ENCODE results near the gene PPP1R1B. TPM values are rescaled to one million over a fixed set of nuclear protein-coding genes. Genes with fewer than 3 reads are reported as not detected.

Gene PPP1R1B
- 0.91 TPM in 1 of 2 replicates, not detected in the other for total RNA-seq

GRCh38 chr17:39626171-39627046 lies at the start of gene PPP1R1B:
TSS of gene PPP1R1B (plus strand) at chr17:39626952. CDS start at chr17:39627393, 441 bp downstream.

GRCh38 chr17:39607851-39608130 lies 19.0 kb upstream of the PPP1R1B start, which contains the start of gene NEUROD2:
TSS of gene NEUROD2 (minus strand) at chr17:39607920. CDS start at chr17:39606599, 1,321 bp downstream.

GRCh38 chr17:39636927-39637736 lies 10.4 kb downstream of the PPP1R1B start, which contains the start of gene STARD3:
TSS of gene STARD3 (plus strand) at chr17:39637144. CDS start at chr17:39653532, 16,388 bp downstream.

GRCh38 chr17:39664581-39665561 lies 38.1 kb downstream of the PPP1R1B start, which contains the start of gene TCAP:
TSS of gene TCAP (plus strand) at chr17:39665349. CDS start at chr17:39665360, 11 bp downstream.

GRCh38 chr17:39667945-39668924 lies 41.5 kb downstream of the PPP1R1B start, which contains the start of gene PNMT:
TSS of gene PNMT (plus strand) at chr17:39668453. CDS start at chr17:39668476, 23 bp downstream.

Other genes starting within 250 kb of the PPP1R1B start
- gene FBXL20, start 225.3 kb upstream of the PPP1R1B start, total RNA-seq, result 15.2 and 17.1 TPM in 2 replicates
- 24.7 and 25.2 TPM in 2 replicates for gene MED1, start 175.7 kb upstream of the PPP1R1B start, total RNA-seq
- 26.5 and 29.4 TPM in 2 replicates for gene CDK12, start 165.5 kb upstream of the PPP1R1B start, total RNA-seq
- not detected in 2 replicates for gene NEUROD2, start 19.0 kb upstream of the PPP1R1B start, total RNA-seq
- 31.7 and 37.6 TPM in 2 replicates for gene STARD3, start 10.2 kb downstream of the PPP1R1B start, total RNA-seq
- gene TCAP, start 38.4 kb downstream of the PPP1R1B start, total RNA-seq, result 0.52 and 0.53 TPM in 2 replicates
- 0.07 TPM in 1 of 2 replicates, not detected in the other for gene PNMT, start 41.5 kb downstream of the PPP1R1B start, total RNA-seq
- gene PGAP3, start 61.1 kb downstream of the PPP1R1B start, total RNA-seq, result 14.9 TPM in 2 replicates
- gene ERBB2, start 73.1 kb downstream of the PPP1R1B start, total RNA-seq, result 60.5 and 78.5 TPM in 2 replicates
- 13.6 and 18.5 TPM in 2 replicates for gene MIEN1, start 103.6 kb downstream of the PPP1R1B start, total RNA-seq
- gene GRB7, start 111.0 kb downstream of the PPP1R1B start, total RNA-seq, result 0.13 TPM in 1 of 2 replicates, not detected in the other
- not detected in 2 replicates for gene IKZF3, start 237.4 kb downstream of the PPP1R1B start, total RNA-seq
- gene ZPBP2, start 241.2 kb downstream of the PPP1R1B start, total RNA-seq, result not detected in 2 replicates